Colonic mucosa (tissue), 4 donors: ENCODE measurements around the gene ABCC3. TPM values are rescaled to one million over a fixed set of nuclear protein-coding genes. Genes with fewer than 3 reads are reported as not detected.

Source experiments
- DNase-seq: peaks from one replicate; pipeline ENCODE4 v3.0.0-alpha.2; 2020
- H3K27ac ChIP-seq: fragments of 200-600 bp; one replicate; pipeline ENCODE4 v1.8.0; 2021
- H3K27me3 ChIP-seq: fragments of 200-600 bp; one replicate; pipeline ENCODE4 v1.8.0; 2021
- H3K36me3 ChIP-seq: fragments of 200-600 bp; one replicate; pipeline ENCODE4 v1.8.0; 2021
- H3K4me1 ChIP-seq: fragments of 200-600 bp; one replicate; pipeline ENCODE4 v1.8.0; 2021; ENCODE audit warnings: mild to moderate bottlenecking
- H3K4me3 ChIP-seq: fragments of 200-600 bp; one replicate; pipeline ENCODE4 v1.8.0; 2021
- H3K9ac ChIP-seq, 2 donors: one replicate each; pipeline ENCODE4 v1.7.0; 2013; ENCODE audit warnings: control low read depth in 2 of 2, low read depth in 2 of 2, low read length in 2 of 2
- H3K9me3 ChIP-seq: fragments of 200-600 bp; one replicate; pipeline ENCODE4 v1.8.0; 2021
- CTCF ChIP-seq: fragments of 200-600 bp; IDR thresholded peaks from one replicate; pipeline ENCODE4 v1.8.0; 2022; ENCODE audit warnings: antibody characterized with exemption, mild to moderate bottlenecking
- intact Hi-C: fragments of 100-400 bp; cut with DNase I; formaldehyde crosslinking; loops from one replicate; pipeline ENCODE4 v1.14.1; 2022
- total RNA-seq, 2 donors: library from RNA; stranded (reverse); fragmentation: NEBNext Ultra II Directional in 1 of 2; extraction: Animal tissue kit (Norgen Biotek cat#: 25700) in 1 of 2; gene quantifications; one replicate each; pipeline ENCODE4 v1.2.1, GENCODE V29; 2021
- donor health status: healthy.
- donor health status: DM: no; HTN: no; CAD: no.
- donor health status: DM: no; HTN: no; CAD: no.

The ABCC3 gene
- 100 to 1,000 TPM; 187 to 226 TPM for total RNA-seq

GRCh38 chr17:50634224-50634914 is at the start of gene ABCC3:
Gene ABCC3 (plus strand): TSS chr17:50634881. CDS start chr17:50634937, 56 bp downstream.
- Histone ChIP-seq H3K9ac (peak within 1 kb of the TSS; percentile 86 to 99), H3K27ac (peak within 1 kb of the TSS; percentile 69), H3K4me1 (peaks cover 24% of the 10 kb centered on the region), H3K27me3 (no peaks in the 10 kb centered on the region), H3K4me3 (peak within 1 kb of the TSS; percentile 68), H3K9me3 (no peaks in the 10 kb centered on the region), H3K36me3 (no peaks in the 10 kb centered on the region)
- intact Hi-C loops = loop anchor here (5.0 kb wide), 2 partner anchors 48 to 63 kb away; no protein-coding TSS in a partner anchor
- DNase-seq = peak; percentile 86
- TF ChIP-seq CTCF = no peak

GRCh38 chr17:50585346-50585745 is 49.3 kb upstream of the ABCC3 start:
- no peaks in the 10 kb centered on the region for H3K36me3 ChIP-seq
- intact Hi-C loops = no loop called here
- no peaks in the 10 kb centered on the region for H3K4me1 ChIP-seq
- H3K9me3 ChIP-seq = no peaks in the 10 kb centered on the region
- H3K27ac ChIP-seq = no peak overlapping the region
- H3K9ac ChIP-seq = no peak overlapping the region
- no peak for TF ChIP-seq CTCF
- H3K27me3 ChIP-seq = no peaks in the 10 kb centered on the region
- DNase-seq = no peak
- H3K4me3 ChIP-seq = no peak overlapping the region

GRCh38 chr17:50585891-50586290 is 48.8 kb upstream of the ABCC3 start:
- Histone ChIP-seq H3K4me3 (no peak overlapping the region), H3K27me3 (no peaks in the 10 kb centered on the region), H3K9me3 (no peaks in the 10 kb centered on the region), H3K9ac (no peak overlapping the region), H3K4me1 (no peaks in the 10 kb centered on the region), H3K27ac (no peak overlapping the region), H3K36me3 (no peaks in the 10 kb centered on the region)
- DNase-seq = no peak
- no peak for TF ChIP-seq CTCF
- intact Hi-C loops = no loop called here

GRCh38 chr17:50586421-50587247 is 48.0 kb upstream of the ABCC3 start:
- Histone ChIP-seq H3K9me3 (no peaks in the 10 kb centered on the region), H3K9ac (no peak overlapping the region), H3K4me1 (no peaks in the 10 kb centered on the region), H3K27me3 (no peaks in the 10 kb centered on the region), H3K36me3 (no peaks in the 10 kb centered on the region), H3K4me3 (no peak overlapping the region), H3K27ac (no peak overlapping the region)
- DNase-seq = no peak
- no peak for TF ChIP-seq CTCF
- intact Hi-C loops = no loop called here

GRCh38 chr17:50587571-50587970 is 47.1 kb upstream of the ABCC3 start:
- Histone ChIP-seq H3K9me3 (no peaks in the 10 kb centered on the region), H3K27ac (no peak overlapping the region), H3K4me1 (no peaks in the 10 kb centered on the region), H3K27me3 (no peaks in the 10 kb centered on the region), H3K4me3 (no peak overlapping the region), H3K36me3 (no peaks in the 10 kb centered on the region), H3K9ac (no peak overlapping the region)
- intact Hi-C loops = no loop called here
- no peak for DNase-seq
- TF ChIP-seq CTCF = no peak
